ENCODE measurements around the gene KLRC4.

- TF ChIP-seq TAF1 (IDR thresholded peaks at IDR 0.05; ENCODE audit: borderline replicate concordance, low read depth, low read length) = no peak
- no peak for TF ChIP-seq POLR2A (IDR thresholded peaks at IDR 0.05; ENCODE audit: low read depth, low read length)
- TF ChIP-seq E2F4 (IDR thresholded peaks at IDR 0.05; ENCODE audit: low read depth, low read length) = no peak
- no peak for TF ChIP-seq EP300 (IDR thresholded peaks at IDR 0.05; ENCODE audit: borderline replicate concordance in 1 of 2, control insufficient read depth in 1 of 2, low read depth in 2 of 2, low read length in 2 of 2)
- TF ChIP-seq NRF1 (conservative IDR thresholded peaks at IDR 0.05; ENCODE audit: low read depth, low read length) = no peak
- no peak for TF ChIP-seq PAX8 (IDR thresholded peaks at IDR 0.05)
- TF ChIP-seq EZH2 (IDR thresholded peaks at IDR 0.05; ENCODE audit: borderline replicate concordance, control insufficient read depth, low read depth, low read length) = no peak
- no peak for TF ChIP-seq CTCF (IDR thresholded peaks at IDR 0.05 in 2 of 3, conservative IDR thresholded peaks at IDR 0.05 in 1 of 3; ENCODE audit: control insufficient read depth in 2 of 3, extremely low read depth in 1 of 3, insufficient read depth in 1 of 3, low read depth in 3 of 3, low read length in 3 of 3)
Observed at GRCh38 chr12:10358131-10358530, 51.4 kb downstream of the KLRC4 start.
